NCI-H146 treated with DMSO at 0.1 percent for 48 hours (cell line): ENCODE measurements around the gene NUP85.
A peak's percentile ranks its signal among the peaks of the same experiment; 100 is the strongest.
"Not testable (repeated sequence)": the region's sequence is repeated elsewhere in the genome, so short reads cannot be mapped to it uniquely, and the experiment has no call there.

Source experiments
- DNase-seq: peaks from one replicate; lab custom pipeline; 2025; ENCODE audit not compliant: unreplicated experiment; lab: John Stamatoyannopoulos, UW

NUP85 gene, protein sequence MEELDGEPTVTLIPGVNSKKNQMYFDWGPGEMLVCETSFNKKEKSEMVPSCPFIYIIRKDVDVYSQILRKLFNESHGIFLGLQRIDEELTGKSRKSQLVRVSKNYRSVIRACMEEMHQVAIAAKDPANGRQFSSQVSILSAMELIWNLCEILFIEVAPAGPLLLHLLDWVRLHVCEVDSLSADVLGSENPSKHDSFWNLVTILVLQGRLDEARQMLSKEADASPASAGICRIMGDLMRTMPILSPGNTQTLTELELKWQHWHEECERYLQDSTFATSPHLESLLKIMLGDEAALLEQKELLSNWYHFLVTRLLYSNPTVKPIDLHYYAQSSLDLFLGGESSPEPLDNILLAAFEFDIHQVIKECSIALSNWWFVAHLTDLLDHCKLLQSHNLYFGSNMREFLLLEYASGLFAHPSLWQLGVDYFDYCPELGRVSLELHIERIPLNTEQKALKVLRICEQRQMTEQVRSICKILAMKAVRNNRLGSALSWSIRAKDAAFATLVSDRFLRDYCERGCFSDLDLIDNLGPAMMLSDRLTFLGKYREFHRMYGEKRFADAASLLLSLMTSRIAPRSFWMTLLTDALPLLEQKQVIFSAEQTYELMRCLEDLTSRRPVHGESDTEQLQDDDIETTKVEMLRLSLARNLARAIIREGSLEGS

DNA sequence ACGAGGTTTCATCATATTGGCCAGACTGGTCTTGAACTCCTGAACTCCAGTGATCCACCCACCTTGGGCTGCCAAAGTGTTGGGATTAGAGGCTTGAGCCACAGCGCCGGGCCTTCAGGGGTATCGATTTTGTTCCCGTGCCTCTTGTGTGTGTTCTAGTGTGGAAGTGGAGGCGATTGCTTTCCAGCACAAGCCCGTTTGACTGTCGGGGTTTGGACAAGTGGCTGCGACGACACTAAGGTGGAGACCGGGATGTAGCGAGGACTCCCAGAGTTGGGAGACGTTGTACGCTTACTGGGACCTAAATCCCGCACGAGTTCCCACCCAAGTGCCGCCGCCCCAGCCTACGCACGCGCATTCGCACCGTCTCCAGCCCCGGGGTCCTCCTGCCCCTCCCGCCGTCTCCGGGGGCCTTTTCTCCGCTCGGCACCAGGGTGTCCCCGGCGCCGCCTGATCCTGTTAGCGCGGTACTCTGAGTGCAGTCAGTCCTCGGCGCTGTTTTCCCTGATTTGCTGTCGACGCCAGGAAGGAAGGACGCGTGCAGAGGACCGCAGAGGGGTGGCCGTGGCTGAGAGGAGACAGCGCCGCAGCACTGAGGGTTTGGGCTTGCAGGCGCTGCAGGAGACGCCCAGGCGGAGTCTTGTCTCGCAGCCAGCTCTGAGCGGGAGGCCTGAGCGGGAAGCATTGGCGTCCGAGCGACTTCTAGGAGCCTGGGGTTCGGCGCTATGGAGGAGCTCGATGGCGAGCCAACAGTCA, at the start of gene NUP85:
Gene NUP85 (plus strand): TSS at position 643 of the 756 bp plus-strand sequence. CDS start 83 bp downstream, at position 726.
- DNase-seq, result peak; percentile 90

DNA sequence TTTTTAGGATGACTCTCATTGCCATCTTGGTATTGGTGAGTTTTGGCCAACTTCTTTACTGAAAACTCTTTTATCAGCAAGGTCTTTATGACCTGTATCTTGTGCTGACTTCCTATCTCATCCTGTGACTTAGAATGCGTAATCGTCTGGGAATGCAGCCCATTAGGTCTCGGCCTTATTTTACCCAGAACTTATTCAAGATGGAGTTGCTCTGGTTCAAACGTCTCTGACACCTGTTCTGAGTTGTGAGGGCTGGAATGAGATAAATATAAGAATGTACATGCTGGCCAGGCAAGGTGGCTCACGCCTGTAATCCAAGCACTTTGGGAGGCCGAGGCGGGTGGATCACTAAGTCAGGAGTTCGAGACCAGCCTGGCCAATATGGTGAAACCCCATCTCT, 47.0 kb upstream of the NUP85 start:
- DNase-seq, result not testable (repeated sequence)

DNA sequence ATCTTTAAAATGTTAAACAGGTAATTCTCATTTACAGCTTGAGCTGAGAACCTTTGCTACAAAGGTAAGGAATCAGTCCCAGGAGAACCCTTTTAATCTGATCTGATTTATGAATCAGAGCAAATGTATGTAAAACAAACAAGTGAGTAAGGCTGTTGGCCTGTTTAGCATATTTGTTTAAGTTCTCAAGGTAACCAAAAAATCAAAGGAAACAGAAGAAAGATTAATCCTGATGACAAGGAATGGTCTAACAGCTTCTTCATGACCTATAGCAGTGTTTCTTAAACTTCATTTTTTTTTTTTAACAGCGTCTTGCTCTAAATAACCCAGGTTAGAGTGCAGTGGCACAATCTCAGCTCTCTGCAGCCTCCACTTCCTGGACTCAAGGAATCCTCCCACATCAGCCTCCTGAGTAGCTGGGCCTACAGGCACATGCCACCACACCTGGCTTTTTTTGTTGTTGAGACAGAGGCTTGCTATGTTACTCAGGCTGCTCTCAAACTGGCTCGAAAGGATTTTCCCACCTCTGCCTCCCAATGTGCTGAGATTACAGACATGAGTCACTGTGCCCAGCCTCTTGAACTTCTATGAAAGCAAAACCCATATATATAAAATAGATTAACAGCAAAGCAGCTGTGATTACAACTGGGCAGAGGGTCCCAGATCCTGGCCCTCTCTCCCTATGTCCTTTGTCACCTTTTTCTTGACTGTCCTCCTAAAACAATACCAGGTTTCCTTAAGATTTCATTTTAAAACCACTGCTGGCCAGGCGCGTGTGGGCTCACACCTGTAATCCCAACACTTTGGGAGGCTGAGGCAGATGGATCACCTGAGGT, 46.1 kb upstream of the NUP85 start:
- no peak for DNase-seq

DNA sequence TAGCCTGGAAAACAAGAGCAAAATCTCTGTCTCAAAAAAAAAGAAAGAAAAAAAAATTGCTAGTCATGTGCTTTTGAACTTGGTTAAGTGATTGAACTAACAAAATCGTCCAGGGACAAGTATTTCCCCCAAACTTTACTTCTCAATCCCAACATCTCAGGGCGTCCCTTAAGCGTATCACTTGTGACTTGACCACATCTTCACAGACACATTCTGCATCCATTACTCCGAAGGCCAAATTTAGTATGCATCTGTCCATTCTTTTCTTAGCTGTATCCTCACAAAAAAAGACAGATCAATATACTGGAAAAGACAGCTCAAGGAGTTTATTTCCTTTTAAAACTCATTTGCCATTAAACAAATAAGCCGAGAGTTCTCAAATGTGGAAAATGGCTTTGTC, 45.3 kb upstream of the NUP85 start:
- no peak for DNase-seq

DNA sequence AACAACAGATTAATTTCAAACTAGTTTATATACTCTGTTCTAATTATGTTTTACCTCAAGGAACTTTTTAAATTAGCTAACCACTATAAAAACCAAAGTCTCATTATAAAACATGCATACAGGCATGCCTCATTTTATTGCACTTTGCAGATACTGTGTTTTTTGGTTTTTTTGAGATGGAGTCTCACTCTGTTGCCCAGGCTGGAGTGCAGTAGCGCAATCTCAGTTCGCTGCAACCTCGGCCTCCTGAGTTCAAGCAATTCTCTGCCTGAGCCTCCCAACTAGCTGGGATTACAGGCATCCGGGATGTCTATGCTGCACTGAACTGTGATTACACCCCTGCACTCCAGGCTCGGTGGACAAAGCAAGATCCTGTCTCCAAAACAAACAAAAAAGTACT, 42.4 kb upstream of the NUP85 start:
- DNase-seq, result no peak

DNA sequence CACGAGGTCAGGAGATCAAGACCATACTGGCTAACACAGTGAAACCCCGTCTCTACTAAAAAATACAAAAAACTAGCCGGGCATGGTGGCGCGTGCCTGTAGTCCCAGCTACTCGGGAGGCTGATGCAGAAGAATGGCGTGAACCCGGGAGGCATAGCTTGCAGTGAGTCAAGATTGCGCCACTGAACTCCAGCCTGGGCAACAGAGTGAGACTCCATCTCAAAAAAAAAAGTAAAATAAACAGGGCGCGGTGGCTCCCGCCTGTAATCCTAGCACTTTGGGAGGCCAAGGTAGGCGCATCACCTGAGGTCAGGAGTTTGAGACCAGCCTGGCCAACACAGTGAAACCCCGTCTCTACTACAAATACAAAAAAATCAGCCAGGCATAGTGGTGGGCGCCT, 40.9 kb upstream of the NUP85 start:
- DNase-seq, result not testable (repeated sequence)

DNA sequence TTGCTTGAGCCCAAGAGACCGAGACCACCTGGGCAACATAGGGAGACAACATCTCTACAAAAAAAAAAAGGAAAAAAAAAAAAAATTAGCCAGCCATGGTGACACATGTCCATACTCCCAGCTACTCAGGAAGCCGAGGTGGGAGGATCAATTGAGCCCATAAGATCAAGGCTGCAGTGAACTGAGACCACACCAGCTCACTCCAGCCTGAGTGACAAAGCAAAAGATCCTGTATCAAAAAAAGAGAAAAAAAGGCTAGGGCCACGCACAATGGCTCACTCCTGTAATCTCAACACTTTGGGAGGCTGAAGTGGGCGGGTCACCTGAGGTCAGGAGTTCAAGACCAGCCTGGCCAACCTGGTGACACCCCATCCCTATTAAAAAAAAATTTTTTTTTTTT, 36.5 kb upstream of the NUP85 start:
- no peak for DNase-seq

DNA sequence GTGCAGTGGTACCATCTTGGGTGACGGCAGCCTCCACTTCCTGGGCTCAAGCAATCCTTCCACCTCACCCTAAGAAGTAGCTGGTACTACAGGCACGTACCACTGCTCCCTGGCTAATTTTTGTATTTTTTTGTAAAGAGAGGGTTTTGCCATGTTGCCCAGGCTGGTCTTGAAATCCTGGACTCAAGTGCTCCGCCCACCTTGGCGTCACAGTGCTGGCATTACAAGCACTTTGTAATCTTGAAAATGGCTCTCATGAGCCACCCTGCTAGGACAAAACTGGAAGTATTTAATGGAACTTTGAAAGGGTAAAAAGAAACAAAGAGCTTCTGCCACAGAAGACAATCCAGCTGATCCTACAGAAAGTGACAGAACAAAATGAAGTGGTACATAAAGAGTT, 32.0 kb upstream of the NUP85 start:
- no peak for DNase-seq

DNA sequence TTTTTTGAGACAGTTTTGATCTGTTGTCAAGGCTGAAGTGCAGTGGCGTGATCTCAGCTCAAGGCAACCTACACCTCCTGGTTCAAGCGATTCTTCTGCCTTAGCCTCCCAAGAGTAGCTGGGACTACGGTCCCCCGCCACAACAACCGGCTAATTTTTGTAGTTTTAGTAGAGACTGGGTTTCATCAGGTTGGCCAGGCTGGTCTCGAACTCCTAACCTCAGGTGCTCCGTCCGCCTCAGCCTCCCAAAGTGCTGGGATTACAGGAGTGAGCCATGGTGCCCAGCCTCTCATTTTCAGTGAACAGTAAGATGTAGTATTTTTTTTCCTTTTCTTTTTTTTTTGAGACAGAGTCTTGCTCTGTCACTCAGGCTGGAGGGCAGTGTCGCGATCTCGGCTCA, 30.5 kb upstream of the NUP85 start:
- no peak for DNase-seq

DNA sequence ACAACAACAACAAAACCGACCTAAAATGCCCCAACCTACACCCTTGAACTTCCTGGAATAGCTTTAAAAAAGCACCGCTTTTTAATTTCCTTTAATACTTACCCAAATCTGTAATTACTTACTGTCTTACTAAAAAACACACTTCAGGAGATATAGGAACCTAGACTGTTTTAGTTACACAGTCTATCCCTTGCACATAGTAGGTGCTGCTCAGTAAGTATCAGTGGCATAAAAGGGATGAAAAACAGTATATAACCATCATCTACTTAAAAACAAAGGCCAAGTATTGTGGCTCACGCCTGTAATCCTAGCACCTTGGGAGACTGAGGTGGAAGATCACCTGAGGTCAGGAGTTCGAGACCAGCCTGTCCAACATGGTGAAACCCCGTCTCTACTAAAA, 28.9 kb upstream of the NUP85 start:
- no peak for DNase-seq

DNA sequence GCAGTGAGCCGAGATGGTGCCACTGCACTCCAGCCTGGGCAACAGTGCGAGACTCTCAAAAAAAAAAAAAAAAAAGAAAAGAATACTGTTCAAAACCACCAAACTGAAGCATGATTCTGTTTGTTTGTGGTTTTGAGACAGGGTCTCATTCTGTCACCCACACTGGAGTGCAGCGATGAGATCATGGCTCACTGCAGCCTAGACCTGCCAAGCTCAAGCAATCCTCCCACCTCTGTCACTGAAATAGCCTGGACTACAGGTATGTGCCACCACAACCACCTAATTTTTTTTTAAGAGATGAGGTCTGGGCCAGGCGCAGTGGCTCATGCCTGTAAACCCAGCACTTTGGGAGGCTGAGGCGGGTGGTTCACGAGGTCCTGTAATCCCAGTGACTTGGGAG, 27.0 kb upstream of the NUP85 start:
- no peak for DNase-seq

DNA sequence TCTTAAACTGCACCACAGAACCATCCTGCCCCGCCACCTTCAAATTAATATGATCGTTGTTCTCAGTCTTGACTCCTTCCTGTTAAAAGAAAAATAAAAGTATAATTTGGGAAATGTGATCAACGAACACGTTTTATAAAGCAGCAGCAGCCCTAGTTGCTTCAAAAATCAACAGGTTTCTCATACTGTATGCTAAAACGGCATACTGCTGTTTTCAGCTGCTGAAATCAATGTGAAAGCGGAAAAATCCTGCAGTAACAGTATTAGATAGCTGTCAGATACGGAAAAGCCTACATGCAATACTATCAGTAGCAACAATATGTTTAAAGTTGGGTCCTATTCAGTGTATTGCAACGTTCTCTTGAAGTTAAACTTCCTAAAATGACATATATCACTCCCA, 24.4 kb upstream of the NUP85 start:
- no peak for DNase-seq

DNA sequence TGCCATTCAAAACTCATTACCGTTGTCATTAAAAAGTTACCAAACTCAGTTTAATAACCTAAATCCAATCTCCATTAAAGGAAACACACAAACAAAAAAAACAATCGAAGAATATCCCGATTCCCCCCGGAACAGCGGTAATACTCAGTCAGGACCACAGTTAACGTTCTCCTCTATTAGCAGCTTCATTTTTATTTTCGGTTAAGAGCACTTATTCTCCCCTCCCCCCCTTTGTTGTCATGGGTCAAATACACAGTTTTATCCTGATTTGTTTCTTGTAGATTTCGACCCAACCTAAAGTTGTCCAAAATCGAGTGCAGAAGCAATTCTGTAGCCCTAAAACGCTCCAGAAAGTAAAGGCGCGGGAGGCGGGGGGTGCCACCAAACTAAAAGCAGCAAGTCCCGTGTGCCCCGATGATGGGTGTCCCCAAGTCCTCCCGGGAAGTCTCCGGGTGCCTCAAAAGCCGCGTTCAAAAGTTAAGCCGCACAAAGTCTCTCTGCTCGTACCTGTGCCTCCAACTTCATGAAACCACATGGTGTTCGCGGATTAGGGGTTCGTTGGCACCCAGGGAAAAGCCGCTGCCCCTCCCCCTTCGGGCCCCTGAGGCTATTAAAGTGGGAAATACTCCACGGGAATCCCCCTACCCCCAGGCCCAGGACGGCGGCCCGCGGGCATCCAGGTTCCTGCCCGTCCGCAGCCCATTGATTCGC, 23.7 kb upstream of the NUP85 start:
- DNase-seq, result no peak

DNA sequence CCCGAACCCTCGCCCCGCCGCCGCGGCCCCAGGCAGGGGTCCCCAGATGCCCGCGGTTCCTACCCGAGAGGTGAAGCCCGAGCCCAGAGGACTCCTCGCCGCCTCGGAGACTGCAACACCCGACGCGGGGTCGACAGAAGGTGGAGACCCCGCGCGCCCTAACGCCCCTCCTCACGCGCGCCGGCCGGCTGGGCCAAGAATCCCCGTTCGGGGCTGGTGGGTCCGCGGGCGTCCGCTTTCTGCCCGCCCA, 23.2 kb upstream of the NUP85 start:
- DNase-seq, result no peak

DNA sequence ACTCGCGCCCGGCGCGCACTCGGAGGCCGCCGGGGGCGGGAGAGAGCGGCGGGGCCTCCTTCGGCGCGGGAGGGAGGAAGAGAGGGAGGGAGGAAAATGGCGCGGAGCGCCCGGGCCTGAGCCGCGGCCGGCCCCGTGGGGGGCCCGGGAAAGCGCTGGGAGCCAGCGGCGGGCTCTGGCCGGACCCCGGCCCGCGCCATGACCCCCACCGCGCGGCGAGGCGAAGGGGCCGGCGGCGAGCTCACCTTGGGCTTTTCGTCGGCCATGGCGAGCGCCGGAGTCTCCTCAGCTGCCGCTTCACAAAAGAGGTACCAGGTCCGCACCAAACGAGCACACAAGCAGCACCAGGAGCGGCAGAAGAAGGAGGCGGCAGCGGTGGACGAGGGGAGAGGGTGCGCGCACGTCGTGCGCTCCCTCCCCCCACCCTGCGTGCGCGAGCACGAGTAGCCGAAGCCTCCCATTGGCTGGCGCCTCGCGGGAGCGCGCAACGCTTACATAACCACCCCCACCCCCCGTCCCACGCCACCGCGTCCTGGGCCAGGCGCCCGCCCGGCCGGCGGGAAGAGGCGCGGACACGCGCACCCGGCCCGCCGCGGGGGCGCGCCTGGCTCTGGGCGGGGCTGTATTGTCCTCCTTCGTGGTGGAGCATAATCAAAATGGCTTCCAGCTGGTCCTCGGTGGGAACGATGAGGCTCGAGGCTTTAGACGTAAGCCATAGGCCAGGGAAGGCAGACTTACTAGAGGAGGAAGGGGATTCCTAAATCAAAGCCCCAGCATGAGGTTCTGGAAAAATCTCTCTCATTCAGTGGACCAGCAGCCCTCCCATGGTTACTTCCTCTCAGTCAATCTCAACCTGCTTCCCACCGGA, 22.7 kb upstream of the NUP85 start, which contains the start of gene SUMO2:
Gene SUMO2 (minus strand): TSS at position 391 of the 868 bp plus-strand sequence. CDS start 125 bp downstream, at position 266.
- peak; percentile 66 for DNase-seq

DNA sequence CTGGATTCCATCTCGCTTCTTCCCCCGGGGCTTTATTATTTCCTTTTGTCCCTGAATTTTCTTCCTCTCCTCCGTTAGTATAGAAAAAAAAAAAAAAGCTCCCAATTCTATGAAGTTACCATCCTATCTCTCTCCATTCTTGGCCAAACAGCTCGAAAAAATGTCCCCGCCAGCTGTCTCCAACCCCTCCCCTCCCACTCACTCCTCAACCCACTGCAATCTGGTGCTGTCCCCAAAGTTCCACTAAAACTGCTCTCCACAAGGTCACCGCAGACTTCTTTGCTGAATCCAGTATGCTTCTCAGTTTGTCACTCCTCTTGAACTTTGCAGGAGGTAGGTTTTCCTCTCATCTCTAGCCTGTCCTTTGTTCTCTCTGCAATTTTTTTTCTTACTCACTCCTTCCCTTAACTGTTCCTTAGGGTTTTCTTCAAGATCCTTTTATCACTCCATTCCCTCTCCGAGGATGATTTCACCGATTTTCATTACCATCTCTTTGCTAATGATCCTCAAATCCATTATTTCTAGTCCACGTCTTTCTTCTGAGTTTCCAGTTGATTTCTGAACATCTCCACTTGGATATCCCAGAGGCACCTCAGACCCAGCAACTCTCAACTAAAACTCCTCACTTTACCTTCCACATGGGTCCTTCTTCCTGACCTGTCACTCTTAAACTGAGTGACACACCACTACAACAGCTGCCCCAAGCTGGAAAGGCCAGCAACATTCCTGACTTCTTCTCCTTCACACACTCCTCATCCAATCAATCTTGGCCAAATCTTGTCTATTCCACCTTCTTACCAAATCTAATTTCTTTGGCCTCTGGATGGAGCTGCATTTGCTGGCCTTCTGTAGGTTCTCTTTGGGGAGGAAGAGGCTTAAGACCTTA, 21.2 kb upstream of the NUP85 start:
- no peak for DNase-seq

DNA sequence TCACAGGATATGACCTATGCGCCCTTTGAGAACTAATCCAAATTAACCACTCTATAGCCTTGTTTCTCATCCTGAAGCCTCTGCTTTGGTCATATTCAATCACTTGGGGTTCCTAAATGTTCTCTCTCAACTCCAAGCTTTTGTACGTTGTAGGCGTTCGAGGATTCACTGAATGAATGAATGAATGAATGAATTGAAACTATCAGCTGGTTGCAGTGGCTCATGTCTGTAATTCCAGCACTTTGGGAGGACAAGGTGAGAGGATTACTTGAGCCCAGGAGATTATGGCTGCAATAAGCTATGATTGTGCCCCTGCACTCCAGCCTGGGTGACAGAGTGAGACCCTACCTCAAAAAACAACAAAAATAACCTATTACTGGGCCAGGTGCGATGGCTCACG, 16.9 kb upstream of the NUP85 start:
- DNase-seq, result no peak

DNA sequence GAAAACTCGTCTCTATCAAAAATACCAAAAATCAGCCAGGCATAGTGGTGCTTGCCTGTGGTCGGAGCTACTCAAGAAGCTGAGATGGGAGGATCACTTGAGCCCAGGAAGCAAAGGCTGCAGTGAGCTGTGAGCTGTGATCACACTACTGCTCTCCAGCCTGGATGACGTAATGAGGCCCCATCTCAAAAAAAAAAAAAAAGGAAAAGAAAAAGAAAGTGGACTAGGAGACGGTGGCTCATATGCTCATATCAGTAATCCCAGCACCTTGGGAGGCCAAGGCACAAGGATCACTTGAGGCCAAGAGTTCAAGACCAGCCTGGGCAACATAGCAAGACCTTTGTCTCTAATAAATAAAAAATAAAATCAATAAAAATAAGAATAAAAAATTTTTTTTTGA, 13.9 kb upstream of the NUP85 start:
- DNase-seq, result no peak

DNA sequence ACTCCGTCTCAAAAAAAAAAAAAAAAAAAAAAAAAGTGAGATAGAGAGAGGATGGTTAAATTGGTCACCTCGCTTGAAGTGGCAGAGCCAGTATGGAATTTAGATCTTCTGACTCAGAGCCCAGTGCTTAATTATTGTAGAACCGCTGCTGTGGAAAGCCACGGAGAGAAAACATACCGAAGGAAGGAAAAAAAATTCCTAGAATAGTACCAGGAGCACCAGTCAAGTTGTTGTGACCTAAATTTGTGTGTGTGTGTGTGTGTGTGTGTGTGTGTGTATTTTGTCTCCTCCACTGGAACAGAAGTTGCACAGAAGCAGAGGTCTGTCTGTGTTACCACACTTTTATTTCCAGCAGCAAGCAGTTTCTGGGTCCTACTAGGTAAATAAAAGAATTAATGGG, 10.6 kb upstream of the NUP85 start:
- DNase-seq, result no peak
